SJSA1 (cell line): Measurements from ENCODE around the gene CAPN3. TPM values are rescaled to one million over a fixed set of nuclear protein-coding genes. Genes with fewer than 3 reads are reported as not detected.

Experiments
- DNase-seq, 2 experiments: peaks; one replicate each; pipeline ENCODE4 v3.0.0-alpha.2; 2015 to 2020; ENCODE audit warnings: low spot score in 2 of 2, low read depth in 1 of 2
- H3K27ac ChIP-seq: fragments of 250-450 bp; sonication (Bioruptor Pico); 2 replicates; pipeline ENCODE4 v1.5.1; 2020; ENCODE audit warnings: mild to moderate bottlenecking, moderate library complexity
- H3K27me3 ChIP-seq: fragments of 250-450 bp; sonication (Bioruptor Pico); replicated peaks from 2 replicates; pipeline ENCODE4 v1.5.1; 2020; ENCODE audit warnings: mild to moderate bottlenecking, moderate library complexity
- H3K36me3 ChIP-seq: fragments of 250-450 bp; sonication (Bioruptor Pico); 2 replicates; pipeline ENCODE4 v1.5.1; 2020; ENCODE audit warnings: mild to moderate bottlenecking
- H3K4me1 ChIP-seq: fragments of 250-450 bp; sonication (Bioruptor Pico); replicated peaks from 2 replicates; pipeline ENCODE4 v1.6.1; 2021; ENCODE audit warnings: mild to moderate bottlenecking
- H3K4me3 ChIP-seq: fragments of 250-450 bp; sonication (Bioruptor Pico); 2 replicates; pipeline ENCODE4 v1.5.1; 2020; ENCODE audit warnings: mild to moderate bottlenecking
- H3K9me3 ChIP-seq: fragments of 250-450 bp; sonication (Bioruptor Pico); replicated peaks from 2 replicates; pipeline ENCODE4 v1.5.1; 2020; ENCODE audit warnings: mild to moderate bottlenecking
- total RNA-seq: library from RNA; depleted of rRNA; stranded (reverse); fragments of >200 nt; shearing (Covaris generic); gene quantifications from 2 replicates; pipeline ENCODE4 v1.2.3, GENCODE V29; 2014; rRNA removed

Gene CAPN3
- total RNA-seq, 1 experiment from 2014 or later: 0.11 TPM

GRCh38 chr15:42457445-42458442, 98.4 kb downstream of the CAPN3 start:
- DNase-seq: peak; percentile 75 to 79
- no peaks in the 10 kb centered on the region for H3K27me3 ChIP-seq
- H3K9me3 ChIP-seq: no peaks in the 10 kb centered on the region
- H3K4me1 ChIP-seq: peaks cover 24% of the 10 kb centered on the region
- peak overlapping the region; percentile 80 for H3K27ac ChIP-seq
- H3K4me3 ChIP-seq: no peak overlapping the region
- peaks cover 34% of the 10 kb centered on the region for H3K36me3 ChIP-seq

DNA sequence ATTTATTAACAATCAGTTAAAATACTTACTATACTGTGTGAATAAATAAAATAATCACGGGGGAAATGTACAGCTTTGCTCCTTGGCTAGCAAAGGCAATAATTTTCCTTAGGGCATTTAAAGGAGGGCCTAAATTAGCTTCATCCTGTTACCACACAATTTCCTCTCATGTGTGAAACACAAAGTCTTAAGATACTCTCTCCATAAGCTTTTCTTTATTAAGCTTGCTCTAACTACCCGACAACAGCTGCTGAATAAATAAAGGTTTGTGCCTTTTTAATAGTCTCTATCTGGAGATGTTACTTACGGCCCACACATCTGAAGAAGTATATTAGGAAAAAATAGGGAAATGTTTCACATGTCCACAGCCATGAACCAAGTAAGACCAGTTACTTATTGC, 102.0 kb downstream of the CAPN3 start:
- Histone ChIP-seq H3K27me3 (no peaks in the 10 kb centered on the region), H3K36me3 (peaks cover 32% of the 10 kb centered on the region), H3K9me3 (no peaks in the 10 kb centered on the region), H3K4me3 (no peak overlapping the region), H3K27ac (no peak overlapping the region), H3K4me1 (peaks cover 22% of the 10 kb centered on the region)
- no peak for DNase-seq

Other genes with a start within 250 kb of the CAPN3 start
- not detected in 2 replicates for gene PLA2G4F, start 202.9 kb upstream of the CAPN3 start, total RNA-seq
- gene VPS39, start 151.2 kb upstream of the CAPN3 start, total RNA-seq: 22.9 and 27.6 TPM in 2 replicates
- 19.7 and 23.1 TPM in 2 replicates for gene GANC, start 86.3 kb upstream of the CAPN3 start, total RNA-seq
- gene TMEM87A, start 86.1 kb upstream of the CAPN3 start, total RNA-seq: 74.9 and 77.0 TPM in 2 replicates
- 61.6 and 62.4 TPM in 2 replicates for gene ZNF106, start 131.6 kb downstream of the CAPN3 start, total RNA-seq
- gene SNAP23, start 136.1 kb downstream of the CAPN3 start, total RNA-seq: 88.9 and 163 TPM in 2 replicates
- gene LRRC57, start 189.3 kb downstream of the CAPN3 start, total RNA-seq: 13.9 and 24.4 TPM in 2 replicates
- gene HAUS2, start 189.3 kb downstream of the CAPN3 start, total RNA-seq: 88.9 and 92.3 TPM in 2 replicates
- 4.0 and 7.4 TPM in 2 replicates for gene STARD9, start 216.1 kb downstream of the CAPN3 start, total RNA-seq